OCI-LY1 (cell line): ENCODE data around the gene LMBRD1.

Source experiments
- H2AFZ ChIP-seq: fragments of 200-600 bp; sonication (generic), shearing (Covaris generic); 2 replicates; pipeline ENCODE4 v1.6.0; 2014; ENCODE audit warnings: antibody characterized with exemption, mild to moderate bottlenecking, low read length
- H3F3A ChIP-seq: fragments of 200-600 bp; sonication (generic), shearing (Covaris generic); 2 replicates; pipeline ENCODE4 v1.6.0; 2014; ENCODE audit warnings: mild to moderate bottlenecking, antibody characterized with exemption, low read length, moderate library complexity; ENCODE audit not compliant: insufficient read depth
- H3K27ac ChIP-seq: fragments of 200-600 bp; sonication (generic); 2 replicates; pipeline ENCODE4 v1.5.1; 2014; ENCODE audit warnings: low read length, mixed run types, mild to moderate bottlenecking, low read depth; ENCODE audit not compliant: poor library complexity, severe bottlenecking
- H3K27me3 ChIP-seq: fragments of 200-600 bp; sonication (generic); 2 replicates; pipeline ENCODE4 v1.6.0; 2014; ENCODE audit warnings: antibody characterized with exemption, mild to moderate bottlenecking, low read length, moderate library complexity; ENCODE audit not compliant: insufficient read depth
- H3K36me3 ChIP-seq: fragments of 200-600 bp; sonication (generic); 2 replicates; pipeline ENCODE4 v1.6.1; 2014; ENCODE audit warnings: mild to moderate bottlenecking, antibody characterized with exemption, low read length, moderate library complexity, mixed read lengths; ENCODE audit not compliant: insufficient read depth
- H3K4me1 ChIP-seq: fragments of 200-600 bp; sonication (generic); 2 replicates; pipeline ENCODE4 v1.5.1; 2014; ENCODE audit warnings: mild to moderate bottlenecking, low read length, moderate library complexity; ENCODE audit not compliant: insufficient read depth, severe bottlenecking
- H3K4me2 ChIP-seq: fragments of 200-600 bp; sonication (generic), shearing (Covaris generic); 2 replicates; pipeline ENCODE4 v1.6.1; 2014; ENCODE audit warnings: low read length
- H3K4me3 ChIP-seq: fragments of 200-600 bp; sonication (generic); 2 replicates; pipeline ENCODE4 v1.5.1; 2014; ENCODE audit warnings: low read length, low read depth, mild to moderate bottlenecking, mixed read lengths; ENCODE audit not compliant: poor library complexity, severe bottlenecking
- H3K79me2 ChIP-seq: fragments of 200-600 bp; shearing (Covaris generic); 2 replicates; pipeline ENCODE4 v1.6.1; 2016; ENCODE audit warnings: mixed run types, low read length, mixed read lengths; ENCODE audit not compliant: insufficient read depth
- H3K9ac ChIP-seq: fragments of 200-600 bp; sonication (generic), shearing (Covaris generic); 2 replicates; pipeline ENCODE4 v1.6.1; 2014; ENCODE audit warnings: mild to moderate bottlenecking, low read length, mixed read lengths
- H3K9me2 ChIP-seq: fragments of 200-600 bp; sonication (generic), shearing (Covaris generic); 2 replicates; pipeline ENCODE4 v1.6.1; 2014; ENCODE audit warnings: low read depth, mild to moderate bottlenecking, low read length, mixed read lengths
- H3K9me3 ChIP-seq: fragments of 200-600 bp; shearing (Covaris generic); 2 replicates; pipeline ENCODE4 v1.6.1; 2014; ENCODE audit warnings: low read length, mixed read lengths
- H4K20me1 ChIP-seq: fragments of 200-600 bp; sonication (generic), shearing (Covaris generic); 2 replicates; pipeline ENCODE4 v1.6.0; 2016; ENCODE audit warnings: mild to moderate bottlenecking, low read length; ENCODE audit not compliant: insufficient read depth
- CTCF ChIP-seq: fragments of 200-600 bp; sonication (generic), shearing (Covaris generic); IDR thresholded peaks from 2 replicates; pipeline ENCODE4 v1.5.1; 2017; ENCODE audit warnings: mild to moderate bottlenecking, antibody characterized with exemption, low read length, moderate library complexity, mixed read lengths
- EZH2 ChIP-seq: fragments of 200-600 bp; sonication (generic), shearing (Covaris generic); IDR thresholded peaks from 2 replicates; pipeline ENCODE4 v1.8.0; 2017; ENCODE audit warnings: borderline replicate concordance, mixed run types, mild to moderate bottlenecking, antibody characterized with exemption, low read length, moderate library complexity, mixed read lengths

LMBRD1 gene

GRCh38 chr6:69624944-69625343, 171.9 kb downstream of the LMBRD1 start:
- no peaks in the 10 kb centered on the region for H4K20me1 ChIP-seq
- no peaks in the 10 kb centered on the region for H3K9me3 ChIP-seq
- H2AFZ ChIP-seq, result no peak overlapping the region
- no peaks in the 10 kb centered on the region for H3K36me3 ChIP-seq
- H3K79me2 ChIP-seq, result no peaks in the 10 kb centered on the region
- H3K27ac ChIP-seq, result no peak overlapping the region
- no peak overlapping the region for H3K4me3 ChIP-seq
- no peaks in the 10 kb centered on the region for H3K9me2 ChIP-seq
- H3K4me1 ChIP-seq, result no peaks in the 10 kb centered on the region
- TF ChIP-seq CTCF (no peak), EZH2 (no peak)
- H3K9ac ChIP-seq, result no peak overlapping the region
- no peaks in the 10 kb centered on the region for H3K27me3 ChIP-seq
- H3F3A ChIP-seq, result no peaks in the 10 kb centered on the region
- no peak overlapping the region for H3K4me2 ChIP-seq
